ENCODE measurements around the gene KDM6A.
"Not testable (repeated sequence)": the region's sequence is repeated elsewhere in the genome, so short reads cannot be mapped to it uniquely, and the experiment has no call there.

Gene KDM6A

DNA sequence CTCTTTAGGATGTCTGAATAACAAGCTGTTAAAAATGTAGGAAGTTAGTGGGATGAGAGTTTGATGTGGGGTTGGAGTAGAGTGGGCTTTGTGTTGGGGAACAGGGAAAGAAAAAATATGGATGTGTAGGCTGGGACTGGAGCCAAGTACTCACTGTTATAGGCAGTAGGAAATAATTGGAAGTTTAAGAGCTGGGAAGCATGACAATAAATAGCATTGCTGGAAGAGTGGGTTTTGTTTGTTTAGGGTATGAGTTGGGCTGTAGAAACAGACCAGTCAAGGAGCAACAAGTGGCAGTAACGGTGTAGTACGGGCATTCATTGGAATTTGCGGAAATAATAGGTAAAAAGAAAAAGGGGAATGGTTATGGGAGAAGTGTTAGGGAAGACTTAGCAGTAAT, 81.6 kb downstream of the KDM6A start:
- in situ Hi-C loops (cut with MboI; ENCODE audit: low sequenced_read_pairs), result no loop called here

DNA sequence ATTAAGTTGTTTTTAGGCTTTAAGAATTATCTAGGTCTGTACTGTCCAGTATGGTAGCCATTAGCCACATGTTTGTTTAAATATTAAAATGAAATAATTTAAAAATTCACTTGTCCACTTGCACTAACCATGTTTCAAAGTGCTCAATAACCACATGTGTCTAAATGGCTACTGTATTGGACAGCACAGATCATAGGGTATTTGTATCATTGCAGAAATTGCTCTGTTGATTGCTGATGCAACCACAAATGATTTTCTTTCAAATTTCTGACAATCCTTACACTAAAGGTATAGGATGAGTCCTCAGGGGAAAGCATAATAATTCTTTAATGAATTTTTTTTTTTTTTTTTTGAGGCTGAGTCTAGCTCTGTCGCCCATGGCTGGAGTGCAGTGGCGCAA, 84.9 kb downstream of the KDM6A start:
- in situ Hi-C loops (cut with MboI; ENCODE audit: low sequenced_read_pairs), result no loop called here

DNA sequence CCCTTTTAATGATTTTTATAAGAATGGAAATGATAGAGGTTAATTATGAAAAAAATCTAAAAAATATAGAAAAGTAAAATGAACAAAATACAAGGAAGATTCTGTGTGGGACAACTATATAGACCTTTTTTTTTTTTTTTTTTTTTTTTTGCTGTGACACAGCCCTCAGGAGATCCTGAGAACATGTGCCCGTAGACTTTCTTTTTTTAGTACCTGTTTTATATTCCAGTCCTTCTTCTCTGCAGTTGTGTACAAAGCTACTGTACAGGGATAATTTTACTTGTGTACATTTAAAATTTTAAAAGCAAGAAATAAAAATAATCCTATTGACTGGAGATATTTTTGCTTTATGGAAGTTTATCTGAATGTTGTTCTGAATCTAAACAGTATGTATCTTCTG, 85.5 kb downstream of the KDM6A start:
- in situ Hi-C loops (cut with MboI; ENCODE audit: low sequenced_read_pairs), result no loop called here

DNA sequence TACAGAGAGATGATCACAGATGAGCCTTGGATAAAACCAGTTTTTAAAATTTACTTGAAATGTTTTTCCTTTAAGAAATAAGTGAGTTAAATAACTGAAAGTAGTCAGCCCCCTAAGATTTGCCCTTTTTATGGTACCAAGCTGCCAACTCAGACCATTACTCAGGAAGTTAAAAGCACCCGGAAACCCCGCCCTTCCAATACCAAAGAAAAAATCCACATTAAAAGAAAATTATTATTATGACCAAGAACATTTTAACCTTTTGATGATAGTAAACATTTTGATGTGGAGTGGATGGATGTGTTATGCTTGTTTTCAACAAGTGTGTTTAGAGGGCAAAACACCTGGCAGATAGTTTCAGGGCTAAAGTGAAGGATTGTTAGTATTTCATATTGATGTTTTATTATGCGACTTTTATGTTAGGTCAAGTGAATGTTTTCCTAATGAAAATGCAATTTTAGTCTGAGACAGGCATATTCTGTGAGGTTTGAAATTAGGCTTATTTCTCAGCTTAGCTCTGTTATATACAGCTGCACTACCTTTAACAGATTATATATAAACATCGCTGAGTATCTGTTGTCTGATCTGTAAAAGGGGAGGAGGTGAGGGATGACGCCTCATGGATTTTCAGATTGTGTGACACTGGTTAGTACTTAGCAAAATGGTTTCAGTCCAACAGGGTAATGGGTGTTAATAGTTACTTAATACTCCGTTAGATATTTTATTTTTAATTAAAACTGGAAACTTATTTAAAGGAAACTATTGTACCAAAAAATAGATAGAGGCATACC, 89.0 kb downstream of the KDM6A start:
- in situ Hi-C loops (cut with MboI; ENCODE audit: low sequenced_read_pairs), result no loop called here

DNA sequence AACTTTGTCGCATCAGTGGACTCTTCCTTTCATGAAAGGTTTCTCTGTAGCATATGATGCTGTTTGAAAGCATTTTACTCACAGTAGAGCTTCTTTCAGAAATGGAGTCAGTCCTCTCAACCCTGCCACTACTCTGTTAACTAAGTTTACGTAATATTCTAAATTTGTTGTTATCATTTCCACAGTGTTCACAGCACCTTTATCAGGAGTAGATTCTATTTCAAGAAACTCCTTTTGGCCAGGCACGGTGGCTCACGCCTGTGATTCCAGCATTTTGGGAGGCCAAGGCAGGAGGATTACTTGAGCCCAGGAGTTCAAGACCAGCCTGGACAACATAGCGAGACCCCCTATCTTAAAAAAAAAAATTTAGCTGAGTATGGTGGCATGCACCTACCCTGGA, 90.0 kb downstream of the KDM6A start:
- in situ Hi-C loops (cut with MboI; ENCODE audit: low sequenced_read_pairs), result no loop called here

DNA sequence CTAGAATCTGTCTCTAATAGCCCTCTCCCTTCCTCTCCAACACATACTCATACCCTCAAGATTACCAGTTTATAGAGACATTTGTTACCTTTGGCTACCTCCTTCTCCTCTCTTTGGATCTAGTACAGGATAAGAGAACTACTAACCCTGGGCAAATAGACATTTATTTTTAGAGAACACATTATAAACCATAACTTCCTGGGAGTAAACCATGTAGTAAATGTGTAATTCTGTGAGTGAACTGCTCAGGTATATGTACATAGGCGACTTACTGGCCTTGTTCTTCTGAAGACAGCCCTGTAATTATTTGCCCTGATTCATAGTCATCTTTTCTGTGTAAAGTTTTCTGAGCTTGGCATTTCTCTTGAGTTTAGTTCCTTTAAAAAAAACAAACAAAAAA, 94.2 kb downstream of the KDM6A start:
- in situ Hi-C loops (cut with MboI; ENCODE audit: low sequenced_read_pairs), result no loop called here

DNA sequence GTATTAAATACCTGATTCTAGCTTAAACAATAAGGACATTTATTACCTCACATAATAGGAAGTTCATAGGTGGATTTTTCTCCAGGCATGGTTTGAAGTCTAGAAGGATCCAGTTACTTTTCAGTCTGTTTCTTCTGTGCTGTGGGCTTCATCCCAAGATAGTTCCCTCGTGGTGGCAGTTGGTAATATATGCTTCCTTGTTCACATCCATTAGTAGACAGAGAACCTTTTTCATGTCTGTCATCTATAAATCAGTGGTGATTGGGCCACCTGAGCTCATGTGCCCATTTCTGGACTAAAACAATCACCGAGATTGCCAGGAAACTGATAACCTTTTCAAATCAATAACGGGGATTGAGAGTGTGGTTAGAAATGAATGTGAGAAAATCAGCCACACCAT, 97.7 kb downstream of the KDM6A start:
- in situ Hi-C loops (cut with MboI; ENCODE audit: low sequenced_read_pairs), result no loop called here

DNA sequence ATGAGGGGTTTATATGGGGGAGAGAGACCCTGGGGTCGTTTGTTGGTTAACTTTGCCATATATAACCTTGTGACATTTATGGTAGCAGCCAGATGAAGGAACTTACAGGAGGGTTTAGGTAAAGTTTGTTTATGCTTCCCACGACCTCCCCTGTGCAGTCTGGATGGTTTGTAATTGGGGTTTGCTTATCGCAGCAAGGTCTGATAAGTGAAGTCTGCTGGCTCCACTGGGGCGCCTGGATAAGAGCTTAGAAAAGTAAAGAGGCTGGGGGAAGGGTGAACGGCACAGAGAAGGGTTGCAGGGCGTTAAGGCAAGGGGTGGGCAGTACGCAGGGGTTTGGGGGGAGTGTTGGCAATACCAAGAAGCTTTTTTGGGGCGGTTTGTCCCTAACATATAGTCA, 98.7 kb downstream of the KDM6A start:
- in situ Hi-C loops (cut with MboI; ENCODE audit: low sequenced_read_pairs), result no loop called here

DNA sequence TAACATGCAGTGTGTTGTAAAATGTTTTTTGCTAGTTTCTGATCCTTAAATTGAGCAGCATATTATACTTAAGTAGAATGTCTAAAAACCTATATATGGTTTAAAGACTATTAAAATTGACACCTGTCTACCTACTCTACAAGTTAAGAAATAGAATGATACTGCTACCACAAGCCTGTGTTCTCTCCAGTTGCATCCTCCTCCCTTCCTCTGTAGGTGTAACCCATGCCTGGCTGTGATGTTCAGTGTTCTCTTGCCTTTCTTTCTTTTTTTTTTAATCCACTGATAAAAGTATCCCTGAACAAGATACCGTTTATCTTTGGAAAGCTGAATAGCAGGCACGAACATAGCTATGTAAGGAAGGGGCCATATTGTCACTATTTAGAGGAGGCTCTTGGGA, 99.1 kb downstream of the KDM6A start:
- in situ Hi-C loops (cut with MboI; ENCODE audit: low sequenced_read_pairs), result no loop called here

DNA sequence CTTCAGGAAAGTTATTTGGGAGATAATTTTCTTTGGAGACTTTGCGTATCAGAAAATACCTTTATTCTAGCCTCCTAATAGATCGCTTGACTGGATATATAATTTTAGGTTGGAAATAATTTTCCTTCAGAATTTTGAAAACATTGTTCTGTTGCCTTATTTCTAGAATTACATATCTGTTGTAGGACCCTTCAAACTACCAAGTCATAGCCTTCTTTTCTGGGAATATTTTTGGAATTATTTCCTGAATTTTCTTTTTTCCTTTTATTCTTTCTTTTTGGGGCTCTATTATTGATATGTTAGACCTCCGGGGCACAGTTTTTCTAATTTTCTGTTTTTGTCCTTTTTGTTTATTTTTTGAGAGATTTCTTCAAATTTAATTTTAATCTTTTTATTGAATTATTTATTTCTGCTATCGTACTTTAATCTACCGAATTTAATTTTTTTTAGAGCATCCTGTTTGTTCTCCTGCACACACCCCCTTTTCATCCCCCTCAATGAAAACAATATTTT, 100.5 kb downstream of the KDM6A start:
- in situ Hi-C loops (cut with MboI; ENCODE audit: low sequenced_read_pairs), result no loop called here

DNA sequence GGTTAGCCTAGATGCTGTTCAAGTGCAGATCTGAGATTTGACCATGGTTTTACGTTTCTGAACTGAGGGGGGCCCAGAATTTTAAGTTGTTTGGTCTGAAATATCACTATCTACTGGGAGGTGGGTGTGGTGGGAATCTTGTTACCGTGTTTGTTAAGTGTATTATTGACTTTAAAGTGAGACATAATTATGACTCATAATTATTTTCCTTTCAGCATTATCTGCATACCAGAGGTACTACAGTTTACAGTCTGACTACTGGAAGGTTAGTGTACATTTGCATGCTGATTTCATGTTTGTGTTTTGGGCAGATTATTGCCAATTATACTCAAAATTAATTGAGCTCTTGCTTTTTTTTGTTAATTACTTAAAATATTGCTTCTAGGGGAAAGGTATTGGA, 101.5 kb downstream of the KDM6A start:
- in situ Hi-C loops (cut with MboI; ENCODE audit: low sequenced_read_pairs), result no loop called here

DNA sequence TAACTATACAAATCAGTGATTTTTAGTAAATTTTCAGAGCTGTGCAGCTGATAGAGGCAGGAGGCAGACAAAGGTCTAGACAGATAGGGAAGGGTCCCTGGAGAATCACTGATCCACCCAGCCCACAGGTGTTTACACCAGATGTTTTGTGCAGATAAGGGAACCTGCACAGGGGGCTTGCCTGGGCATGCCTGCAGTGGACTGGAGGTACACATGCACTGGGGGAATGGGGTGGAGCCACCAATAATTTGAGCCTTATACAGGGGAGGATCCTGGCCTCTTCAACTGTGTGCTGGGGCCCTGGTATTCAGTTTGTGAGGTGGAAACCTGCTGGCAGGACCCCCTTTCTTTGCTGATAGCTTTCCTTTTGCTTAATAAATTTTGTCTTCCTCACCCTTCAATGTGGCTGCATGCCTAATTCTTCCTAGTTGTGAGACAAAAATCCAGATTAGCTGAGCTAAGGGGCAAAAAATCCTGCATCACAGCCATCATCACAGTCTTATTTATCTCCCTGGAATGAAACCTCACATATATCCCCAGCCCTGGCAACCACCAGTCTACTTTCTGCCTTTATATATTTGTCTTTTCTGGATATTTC, 102.8 kb downstream of the KDM6A start:
- in situ Hi-C loops (cut with MboI; ENCODE audit: low sequenced_read_pairs), result no loop called here

DNA sequence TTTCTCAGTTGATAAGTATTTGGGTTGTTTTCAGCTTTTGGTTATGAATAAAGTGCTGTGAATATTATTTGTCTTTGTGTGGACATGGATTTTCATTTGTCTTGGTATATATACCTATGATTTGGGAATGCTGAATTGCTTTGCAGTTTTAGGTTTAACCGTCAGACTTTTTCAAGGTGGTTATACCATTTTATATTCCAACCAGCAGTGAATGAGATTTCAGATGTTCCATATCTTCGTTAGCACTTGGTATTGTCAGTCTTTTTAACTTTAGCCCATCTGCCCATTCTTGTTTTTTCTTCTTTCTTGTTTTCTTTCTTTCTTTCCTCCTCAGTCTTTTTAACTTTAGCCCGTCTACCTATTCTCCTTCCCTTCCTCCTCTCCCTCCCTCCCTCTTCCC, 106.0 kb downstream of the KDM6A start:
- in situ Hi-C loops (cut with MboI; ENCODE audit: low sequenced_read_pairs), result no loop called here

DNA sequence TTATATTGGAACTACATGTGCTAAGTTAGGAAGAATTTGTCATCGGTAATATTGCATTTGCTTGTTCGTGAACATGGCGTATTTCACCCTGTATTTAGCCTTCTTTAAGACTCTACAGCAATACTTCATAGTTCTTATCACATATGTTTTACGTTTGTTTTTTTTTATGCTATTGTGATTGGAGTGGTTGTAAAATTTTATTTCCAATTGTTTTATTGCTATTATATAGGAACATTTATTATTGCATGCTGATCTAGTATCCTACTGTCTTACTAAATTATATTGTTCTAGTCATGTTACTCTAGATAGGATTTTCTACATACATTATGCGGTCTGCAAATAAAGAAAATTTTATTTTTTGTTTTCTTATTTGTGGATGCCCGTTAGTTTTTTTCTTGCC, 107.4 kb downstream of the KDM6A start:
- in situ Hi-C loops (cut with MboI; ENCODE audit: low sequenced_read_pairs), result no loop called here

DNA sequence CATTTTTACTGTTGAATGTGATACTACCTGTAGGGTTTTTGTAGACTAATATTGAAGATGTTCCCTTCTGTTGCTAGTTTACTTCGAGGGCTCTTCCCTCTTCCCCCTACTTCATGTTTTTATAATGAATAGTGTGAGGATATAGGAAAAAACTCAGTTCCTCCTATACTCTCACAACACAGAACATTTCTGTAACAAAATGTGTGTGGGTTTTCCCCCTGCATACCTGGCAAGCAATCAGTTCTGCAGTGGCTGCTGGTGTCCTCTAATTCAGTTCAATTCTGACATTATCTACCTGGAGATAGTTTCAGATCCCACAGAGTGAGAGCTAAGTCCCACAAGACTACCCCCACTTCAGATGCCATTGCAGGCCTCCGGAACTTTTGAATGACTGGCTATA, 107.9 kb downstream of the KDM6A start:
- in situ Hi-C loops (cut with MboI; ENCODE audit: low sequenced_read_pairs), result no loop called here

DNA sequence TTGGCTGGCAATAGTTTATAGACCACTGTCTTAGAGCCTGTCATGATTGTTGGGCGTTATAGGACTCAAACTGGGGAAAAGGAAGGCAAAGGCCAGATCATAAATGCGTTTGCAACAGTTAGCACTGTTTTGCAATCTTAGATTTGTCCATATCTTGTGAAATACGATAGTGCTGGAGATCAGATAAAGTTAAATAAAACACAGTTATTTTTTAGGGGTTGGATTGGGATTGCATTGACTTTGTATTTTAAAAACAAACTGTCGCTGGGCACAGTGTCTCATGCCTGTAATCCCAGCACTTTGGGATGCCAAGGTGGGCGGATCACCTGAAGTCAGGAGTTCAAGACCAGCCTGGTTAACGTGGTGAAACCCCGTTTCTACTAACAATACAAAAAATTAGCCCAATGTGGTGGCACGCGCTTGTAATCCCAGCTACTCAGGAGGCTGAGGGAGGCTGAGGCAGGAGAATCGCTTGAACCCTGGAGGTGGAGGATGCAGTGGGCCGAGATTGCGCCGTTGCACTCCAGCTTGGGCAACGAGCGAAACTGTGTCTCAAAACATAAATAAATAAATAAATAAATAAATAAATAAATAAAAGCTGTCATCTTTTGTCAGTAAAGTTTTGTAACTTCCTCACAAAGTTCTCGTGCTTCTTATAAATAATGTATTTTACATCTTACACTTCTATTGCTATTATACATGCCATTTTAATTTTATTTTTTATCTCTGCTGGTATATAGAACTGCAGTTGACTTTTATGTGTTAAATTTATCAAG, 117.2 kb downstream of the KDM6A start:
- in situ Hi-C loops (cut with MboI; ENCODE audit: low sequenced_read_pairs), result no loop called here

DNA sequence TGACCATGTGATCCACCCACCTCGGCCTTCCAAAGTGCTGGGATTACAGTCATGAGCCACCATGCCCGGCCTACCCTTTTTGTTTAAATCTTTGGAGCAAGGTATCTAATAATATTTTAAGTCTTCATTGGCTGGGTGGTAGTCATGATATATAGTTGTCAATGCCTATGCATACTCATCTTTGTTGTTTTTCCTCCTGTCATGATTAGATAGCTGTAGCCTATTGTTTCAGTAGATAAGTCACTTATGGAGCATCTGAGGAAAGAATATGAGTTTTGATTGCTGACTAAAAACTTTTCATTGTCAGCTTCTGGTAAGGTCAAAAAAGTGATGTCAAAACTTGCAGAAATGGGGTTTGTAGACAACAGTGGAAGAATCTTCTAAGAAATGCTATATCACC, 119.8 kb downstream of the KDM6A start:
- in situ Hi-C loops (cut with MboI; ENCODE audit: low sequenced_read_pairs), result no loop called here

DNA sequence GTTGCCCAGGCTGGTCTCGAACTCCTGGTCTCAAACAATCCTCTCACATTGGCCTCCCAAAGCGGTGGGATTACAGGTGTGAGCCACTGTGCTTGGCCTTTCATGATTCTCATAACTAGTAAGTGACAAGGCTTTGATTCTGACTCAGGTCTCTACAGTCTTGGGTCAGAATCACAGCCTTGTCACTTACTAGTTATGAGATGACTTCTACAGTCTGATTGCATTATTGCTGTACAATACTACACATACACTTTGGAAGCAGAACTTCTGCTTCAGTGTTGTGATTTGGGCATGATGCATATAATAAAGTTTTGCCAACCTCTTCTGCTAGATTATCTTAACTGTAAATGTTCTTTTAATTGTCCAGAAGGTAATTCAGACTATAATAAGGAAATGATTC, 123.3 kb downstream of the KDM6A start:
- in situ Hi-C loops (cut with MboI; ENCODE audit: low sequenced_read_pairs), result no loop called here

DNA sequence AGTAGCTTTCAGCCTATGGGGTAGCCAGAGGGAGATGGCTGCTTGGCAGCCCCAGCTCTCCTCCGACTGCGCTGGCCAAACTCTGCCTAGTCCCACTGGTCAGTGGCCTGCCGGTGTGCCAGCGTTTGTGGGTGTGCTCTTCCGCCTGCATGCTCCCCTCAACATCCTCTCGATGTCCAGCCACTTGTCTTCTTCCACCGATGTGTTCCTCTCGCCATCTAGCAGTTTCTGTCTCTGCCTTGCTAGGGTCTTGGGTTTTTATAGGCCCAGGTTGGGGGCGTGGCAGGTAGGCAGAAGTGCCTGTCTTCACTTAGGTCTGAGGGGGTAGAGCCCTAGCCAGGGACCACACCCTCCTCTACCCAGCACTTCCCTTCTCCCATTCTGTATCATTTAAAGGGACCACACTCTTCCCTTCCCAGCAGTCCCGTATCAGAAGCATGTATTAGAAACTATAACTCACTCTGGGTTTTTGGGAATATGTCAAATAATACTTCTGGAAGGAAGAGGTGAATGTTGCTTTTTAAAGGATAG, 124.4 kb downstream of the KDM6A start:
- in situ Hi-C loops (cut with MboI; ENCODE audit: low sequenced_read_pairs), result no loop called here

DNA sequence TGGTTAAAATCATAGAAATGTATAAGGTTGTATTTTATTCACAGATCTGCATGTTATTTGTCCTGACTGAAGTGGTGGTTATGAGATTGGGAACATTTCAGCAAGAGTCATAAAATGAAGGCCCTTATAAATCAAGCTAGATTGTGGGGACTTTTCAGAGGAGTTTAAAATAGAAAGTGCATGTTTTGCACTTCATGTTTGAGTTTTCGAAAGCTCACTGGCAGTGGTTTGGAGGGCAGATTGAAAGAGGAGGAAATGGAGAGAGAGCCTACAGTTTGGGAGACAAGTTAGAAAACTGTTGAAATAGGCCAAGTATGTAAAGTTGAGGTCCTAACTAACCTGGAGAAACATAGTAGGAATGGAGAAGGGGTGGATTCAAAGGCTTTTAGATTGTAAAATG, 124.9 kb downstream of the KDM6A start:
- in situ Hi-C loops (cut with MboI; ENCODE audit: low sequenced_read_pairs), result no loop called here

DNA sequence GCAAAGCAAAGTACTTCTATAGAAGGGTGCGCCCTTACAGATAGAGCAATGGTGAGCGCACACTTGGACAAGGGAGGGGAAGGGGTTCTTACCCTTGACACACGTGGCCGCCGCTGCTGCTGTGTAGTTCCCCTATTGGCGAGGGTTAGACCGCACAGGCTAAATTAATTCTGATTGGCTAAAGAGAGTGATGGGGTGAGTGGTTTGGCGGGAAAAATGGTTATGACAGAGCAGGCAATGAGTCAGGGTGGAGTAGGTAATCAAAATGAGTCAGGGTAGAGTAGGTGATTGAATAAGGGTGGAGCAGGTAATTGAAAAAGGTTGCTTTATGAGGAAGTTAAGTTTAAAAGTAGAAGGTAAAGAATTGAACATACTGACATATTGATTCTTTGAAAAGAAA, 126.2 kb downstream of the KDM6A start:
- in situ Hi-C loops (cut with MboI; ENCODE audit: low sequenced_read_pairs), result not testable (repeated sequence)

DNA sequence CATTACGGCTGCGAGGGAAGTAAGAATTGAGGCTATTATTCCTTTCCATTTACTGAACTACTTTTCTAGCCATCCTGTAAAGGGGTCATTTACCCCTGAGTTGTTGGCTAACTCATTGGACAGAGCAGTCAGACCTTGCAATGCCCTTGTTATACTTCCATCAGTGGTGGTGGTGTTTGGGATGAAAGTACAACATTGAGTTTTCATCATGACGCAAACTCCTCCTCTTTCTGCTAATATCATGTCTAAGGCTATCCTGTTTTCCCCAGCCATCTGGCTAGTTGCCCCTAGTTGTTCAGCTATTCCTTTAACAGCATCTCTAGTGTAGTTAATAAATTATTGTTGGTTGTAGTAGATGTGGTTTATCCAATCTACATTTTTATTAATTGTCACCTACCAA, 126.9 kb downstream of the KDM6A start:
- in situ Hi-C loops (cut with MboI; ENCODE audit: low sequenced_read_pairs), result not testable (repeated sequence)

Measured in HL-60/S4 treated with retinoic acid at 250 ng/mL for 4 days and 3 days (cell line).